Left renal pelvis (tissue), 4 donors: Measurements from ENCODE around the gene SLC27A1. TPM values are rescaled to one million over a fixed set of nuclear protein-coding genes. Genes with fewer than 3 reads are reported as not detected.
A peak's percentile ranks its signal among the peaks of the same experiment; 100 is the strongest.
"Not testable (repeated sequence)": the region's sequence is repeated elsewhere in the genome, so short reads cannot be mapped to it uniquely, and the experiment has no call there.

Source experiments
- DNase-seq, 4 donors: peaks; one replicate each; pipeline ENCODE4 v3.0.0-alpha.2; 2013; ENCODE audit warnings: low read depth in 4 of 4, low spot score in 3 of 4
- polyA plus RNA-seq, 4 donors: library from polyadenylated mRNA; unstranded; fragments of 120-200 nt; gene quantifications; one replicate each; pipeline ENCODE4 v1.2.1, GENCODE V29; 2013; ENCODE audit not compliant: insufficient read length in 4 of 4

The SLC27A1 gene
- polyA plus RNA-seq, 4 donors = 11.0 to 22.6 (median 14.5) TPM

- no peak for DNase-seq
Measured at GRCh38 chr19:17455308-17456123, 14.8 kb upstream of the SLC27A1 start.

DNA sequence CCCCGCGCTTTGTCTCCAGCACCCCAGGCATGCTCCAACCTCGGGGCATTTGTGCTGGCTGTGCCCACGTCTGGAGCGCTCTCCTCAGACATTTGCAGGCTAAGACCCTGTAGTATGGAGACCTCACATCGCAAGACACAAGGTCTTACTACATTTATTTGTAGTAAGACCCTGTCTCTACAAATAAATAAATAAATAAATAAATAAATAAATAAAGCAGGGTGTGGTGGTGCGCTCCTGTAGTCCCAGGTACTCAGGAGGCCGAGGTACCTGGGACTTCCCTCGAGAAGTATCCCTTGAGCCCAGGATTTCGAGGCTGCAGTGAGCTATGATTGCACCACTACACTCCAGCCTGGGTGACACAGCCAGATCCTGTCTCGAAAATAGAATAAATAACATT lies 14.2 kb upstream of the SLC27A1 start:
- DNase-seq = no peak

- no peak for DNase-seq
Measured at GRCh38 chr19:17457616-17458015, 12.7 kb upstream of the SLC27A1 start.

DNA sequence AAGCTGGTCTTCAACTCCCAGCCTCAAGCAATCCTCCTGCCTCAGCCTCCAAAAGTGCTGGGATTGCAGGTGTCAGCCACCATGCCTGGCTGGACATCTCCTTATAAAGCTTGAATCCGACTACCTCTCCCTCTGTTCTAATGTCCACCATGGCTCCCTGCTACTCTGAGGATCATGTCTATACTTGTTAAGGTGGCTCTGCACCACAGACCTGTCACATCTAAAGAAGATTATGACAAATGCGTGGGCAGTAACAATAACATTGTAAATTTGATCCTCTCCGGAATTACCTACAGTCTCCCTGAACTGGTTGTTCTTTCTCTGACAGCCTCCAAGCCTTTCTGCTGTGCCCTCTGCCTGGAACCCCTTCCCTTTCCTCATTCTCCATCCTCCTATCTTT lies 11.4 kb upstream of the SLC27A1 start:
- no peak for DNase-seq

GRCh38 chr19:17460372-17461230 lies 9.7 kb upstream of the SLC27A1 start, which contains the start of gene NXNL1:
Gene NXNL1, minus strand, starts transcription at chr19:17460926. Its CDS starts 57 bp downstream, at chr19:17460869.
- no peak for DNase-seq

- DNase-seq = no peak
Measured at GRCh38 chr19:17466487-17466850, 3.9 kb upstream of the SLC27A1 start.

DNA sequence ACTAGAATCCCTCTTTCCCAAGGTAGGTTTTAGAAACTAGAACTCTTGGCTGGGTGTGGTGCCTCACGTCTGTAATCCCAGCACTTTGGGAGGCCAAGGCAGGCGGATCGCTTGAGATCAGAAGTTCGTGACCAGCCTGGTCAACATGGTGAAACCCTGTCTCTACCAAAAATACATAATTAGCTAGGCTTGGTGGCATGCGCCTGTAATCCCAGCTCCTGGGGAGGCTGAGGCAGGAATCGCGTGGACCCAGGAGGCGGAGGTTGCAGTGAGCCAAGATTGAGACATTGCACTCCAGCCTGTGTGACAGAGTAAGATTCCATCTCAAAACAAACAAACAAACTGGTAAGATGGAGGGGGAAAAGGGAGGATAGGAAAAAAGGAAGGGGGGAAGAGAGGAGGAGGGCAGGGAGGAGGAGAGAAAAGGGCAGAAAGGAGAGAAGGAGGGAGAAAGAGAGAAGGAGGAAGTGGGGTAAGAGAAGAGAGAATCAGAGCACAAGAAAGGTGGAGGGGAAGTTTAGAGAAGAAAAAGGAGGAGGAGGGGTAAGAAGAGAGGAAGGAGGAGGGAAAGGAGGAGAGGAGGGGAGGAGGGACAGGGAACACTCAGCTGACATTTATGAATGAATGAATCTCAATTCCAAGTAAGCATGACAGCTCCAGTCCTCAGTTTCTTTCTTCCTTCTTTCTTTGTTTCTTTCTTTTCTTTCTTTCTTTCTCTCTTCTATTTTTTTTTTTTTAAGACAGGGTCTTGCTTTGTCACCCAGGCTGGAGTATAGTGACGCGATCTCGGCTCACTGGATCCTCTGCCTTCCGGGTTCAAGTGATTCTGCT lies 2.6 kb upstream of the SLC27A1 start:
- DNase-seq = no peak

DNA sequence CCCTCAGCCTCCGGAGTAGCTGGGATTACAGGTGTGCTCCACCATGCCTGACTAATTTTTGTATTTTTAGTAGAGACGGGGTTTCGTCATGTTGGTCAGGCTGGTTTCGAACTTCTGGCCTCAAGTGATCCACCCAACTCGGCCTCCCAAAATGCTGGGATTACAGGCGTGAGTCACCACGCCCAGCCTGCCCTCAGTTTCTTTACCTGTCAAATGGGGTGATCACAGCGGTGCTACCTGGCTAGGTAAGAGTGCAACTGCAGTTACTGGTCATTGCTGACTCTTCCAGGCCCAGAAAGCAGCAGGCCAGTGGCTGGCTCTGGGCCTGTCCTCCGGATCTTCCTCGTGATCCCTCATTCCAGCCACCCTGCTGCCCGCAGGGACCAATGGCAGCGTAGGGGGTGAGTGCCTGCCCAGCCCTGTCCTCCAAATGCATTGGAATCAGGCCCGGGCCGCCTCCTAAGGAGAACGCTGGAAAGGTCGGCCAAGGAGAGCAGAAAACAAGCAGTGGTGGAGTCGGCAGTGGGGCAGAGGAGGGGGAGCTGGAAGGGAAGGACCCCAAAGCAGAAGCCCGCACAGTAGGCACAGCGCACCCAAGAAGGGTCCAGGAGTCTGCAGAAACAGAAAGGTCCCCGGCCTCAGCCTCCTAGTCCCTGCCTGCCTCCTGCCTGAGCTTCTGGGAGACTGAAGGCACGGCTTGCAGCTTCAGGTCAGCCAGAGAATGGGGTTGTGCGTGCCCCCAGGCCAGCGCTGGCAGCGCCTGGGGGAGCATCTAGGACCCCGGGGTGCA lies 1.8 kb upstream of the SLC27A1 start:
- no peak for DNase-seq

DNA sequence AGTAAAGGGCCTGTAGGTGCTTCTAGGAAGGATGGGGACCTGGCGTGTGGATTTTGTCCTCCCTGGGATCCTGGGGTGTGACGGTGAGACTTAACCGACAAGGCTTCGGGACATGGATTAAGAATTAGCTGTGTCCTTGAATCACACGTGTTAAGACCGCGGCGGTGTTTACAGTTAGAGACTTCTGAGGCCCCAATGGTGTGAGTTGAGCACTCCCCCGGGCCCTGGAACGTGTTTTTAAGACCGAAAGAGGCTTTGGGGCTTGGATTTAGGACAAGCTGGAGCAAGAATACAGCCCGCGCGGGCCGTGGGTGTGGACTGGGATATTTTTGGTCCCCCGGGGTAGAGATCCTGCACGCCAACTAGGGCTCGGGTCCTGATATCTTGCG lies 1.2 kb upstream of the SLC27A1 start:
- DNase-seq = no peak

GRCh38 chr19:17469481-17470067 lies 750 bp upstream of the SLC27A1 start:
- DNase-seq = peak; percentile 76 to 96 (median 82)

GRCh38 chr19:17471410-17472125 lies 1.2 kb downstream of the SLC27A1 start:
- no peak for DNase-seq

GRCh38 chr19:17473041-17473440 lies 2.7 kb downstream of the SLC27A1 start:
- DNase-seq = no peak

DNA sequence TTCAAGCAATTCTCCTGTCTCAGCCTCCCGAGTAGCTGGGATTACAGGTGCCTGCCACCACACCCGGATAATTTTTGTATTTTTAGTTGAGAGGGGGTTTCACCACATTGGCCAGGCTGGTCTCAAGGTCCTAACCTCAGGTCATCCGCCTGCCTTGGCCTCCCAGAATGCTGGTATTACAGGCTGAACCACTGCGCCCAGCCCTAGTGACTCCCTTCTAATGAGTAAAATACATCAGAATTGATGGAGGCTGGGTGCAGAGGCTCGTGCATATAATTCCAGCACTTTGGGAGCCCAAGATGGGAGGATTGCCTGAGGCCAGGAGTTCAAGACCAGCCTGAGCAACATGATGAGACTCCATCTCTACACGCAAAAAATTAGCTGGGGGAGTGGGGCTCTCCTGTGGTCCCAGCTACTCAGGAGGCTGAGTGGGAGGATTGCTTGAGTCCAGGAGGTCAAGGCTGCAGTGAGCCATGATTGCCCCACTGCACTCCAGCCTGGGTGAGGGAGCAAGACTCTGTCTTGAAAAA lies 4.8 kb downstream of the SLC27A1 start:
- not testable (repeated sequence) for DNase-seq

DNA sequence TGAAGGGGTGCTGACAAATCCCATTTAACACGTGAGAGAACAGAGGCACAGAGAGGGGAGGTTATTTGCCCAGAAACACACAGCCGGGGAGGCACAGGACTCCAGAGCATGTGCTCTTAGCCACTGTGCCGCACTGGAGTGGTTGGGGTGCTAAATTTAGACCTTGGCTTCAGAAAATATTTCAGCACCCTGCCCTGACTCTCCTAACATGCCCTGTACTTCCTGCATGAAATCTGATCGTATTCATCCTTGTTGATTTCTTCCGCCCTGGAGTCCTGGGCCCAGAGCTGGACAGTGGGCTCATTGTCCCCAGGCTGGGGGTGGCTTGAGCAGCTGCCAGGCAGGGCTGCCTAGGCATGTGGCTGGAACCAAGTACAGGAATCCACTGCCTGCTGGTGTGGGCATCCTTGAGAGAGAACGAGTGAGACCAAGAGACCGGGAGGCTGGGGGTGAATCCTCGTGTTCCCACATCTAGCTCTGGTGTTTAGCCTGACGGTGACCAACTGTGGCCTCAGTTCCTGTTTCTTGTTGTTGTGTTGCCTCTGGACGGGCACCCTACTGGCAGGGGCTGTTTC lies 5.3 kb downstream of the SLC27A1 start:
- DNase-seq = no peak

DNA sequence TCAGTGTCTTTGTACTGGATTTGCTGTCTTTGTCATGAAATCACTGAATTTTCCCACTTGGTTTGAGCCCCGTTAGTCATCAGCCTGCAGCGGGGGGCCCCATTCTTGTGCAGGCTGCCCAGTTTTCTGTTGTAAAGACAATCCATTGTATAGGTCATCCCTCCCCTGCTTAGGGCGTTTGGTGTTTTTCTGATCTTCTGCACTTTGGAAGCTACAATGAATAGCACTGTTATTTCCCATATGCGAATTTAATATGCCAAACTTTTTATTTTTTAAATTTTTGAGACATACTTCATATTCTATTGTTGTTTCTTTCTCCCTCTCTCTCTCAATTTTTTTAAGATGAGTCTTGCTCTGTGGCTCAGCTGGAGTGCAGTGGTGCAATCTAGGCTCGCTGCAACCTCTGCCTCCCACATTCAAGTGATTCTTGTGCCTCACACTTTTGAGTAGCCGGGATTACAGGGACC lies 9.0 kb downstream of the SLC27A1 start:
- DNase-seq = no peak

DNA sequence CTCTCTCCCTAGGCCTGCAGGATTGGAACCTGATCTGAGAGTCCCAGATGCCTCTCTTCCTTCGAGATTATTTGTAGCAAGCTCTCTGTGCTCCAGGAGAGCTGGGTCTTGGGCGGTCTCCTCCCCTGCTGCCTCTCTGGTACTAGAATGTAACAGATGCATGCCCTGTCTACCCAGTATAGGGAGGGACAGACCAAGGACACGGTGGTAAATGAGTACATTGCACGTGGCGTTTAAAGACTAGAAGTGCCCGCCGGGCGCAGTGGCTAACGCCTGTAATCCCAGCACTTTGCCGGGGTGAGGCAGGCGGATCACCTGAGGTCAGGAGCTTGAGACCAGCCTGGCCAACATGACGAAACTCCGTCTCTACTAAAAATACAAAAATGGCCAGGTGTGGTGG lies 11.7 kb downstream of the SLC27A1 start:
- DNase-seq = no peak

- DNase-seq = no peak
Measured at GRCh38 chr19:17482877-17483604, 12.7 kb downstream of the SLC27A1 start.

DNA sequence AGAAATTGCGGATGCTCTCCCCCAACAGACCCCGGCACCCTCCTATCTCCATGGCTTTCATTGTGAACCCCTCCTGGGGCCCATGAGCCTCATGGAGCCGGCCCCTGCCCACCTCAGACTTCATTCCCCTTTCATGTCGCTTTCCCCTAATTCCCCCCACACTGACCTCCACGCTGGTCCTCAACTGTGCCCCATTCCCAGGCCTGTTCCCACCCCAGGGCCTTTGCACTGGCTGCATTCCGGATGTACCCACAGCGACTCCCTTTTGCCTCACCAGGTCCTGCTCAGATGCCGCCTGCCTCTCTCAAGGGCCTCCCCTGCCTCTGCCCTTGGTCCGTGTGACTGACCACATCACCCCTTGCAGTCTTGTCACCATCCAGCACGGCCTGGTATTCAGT lies 13.3 kb downstream of the SLC27A1 start:
- no peak for DNase-seq
